GM18909 (cell line): ENCODE data around the gene NIBAN1.
"Not testable (repeated sequence)": the region's sequence is repeated elsewhere in the genome, so short reads cannot be mapped to it uniquely, and the experiment has no call there.

Source experiments
- ATAC-seq: cut with Tn5 transposase; IDR thresholded peaks from one replicate; pipeline ENCODE4 v1.9.1; 2021; ENCODE audit warnings: mild to moderate bottlenecking; ENCODE audit not compliant: unreplicated experiment, poor library complexity

Gene NIBAN1

DNA sequence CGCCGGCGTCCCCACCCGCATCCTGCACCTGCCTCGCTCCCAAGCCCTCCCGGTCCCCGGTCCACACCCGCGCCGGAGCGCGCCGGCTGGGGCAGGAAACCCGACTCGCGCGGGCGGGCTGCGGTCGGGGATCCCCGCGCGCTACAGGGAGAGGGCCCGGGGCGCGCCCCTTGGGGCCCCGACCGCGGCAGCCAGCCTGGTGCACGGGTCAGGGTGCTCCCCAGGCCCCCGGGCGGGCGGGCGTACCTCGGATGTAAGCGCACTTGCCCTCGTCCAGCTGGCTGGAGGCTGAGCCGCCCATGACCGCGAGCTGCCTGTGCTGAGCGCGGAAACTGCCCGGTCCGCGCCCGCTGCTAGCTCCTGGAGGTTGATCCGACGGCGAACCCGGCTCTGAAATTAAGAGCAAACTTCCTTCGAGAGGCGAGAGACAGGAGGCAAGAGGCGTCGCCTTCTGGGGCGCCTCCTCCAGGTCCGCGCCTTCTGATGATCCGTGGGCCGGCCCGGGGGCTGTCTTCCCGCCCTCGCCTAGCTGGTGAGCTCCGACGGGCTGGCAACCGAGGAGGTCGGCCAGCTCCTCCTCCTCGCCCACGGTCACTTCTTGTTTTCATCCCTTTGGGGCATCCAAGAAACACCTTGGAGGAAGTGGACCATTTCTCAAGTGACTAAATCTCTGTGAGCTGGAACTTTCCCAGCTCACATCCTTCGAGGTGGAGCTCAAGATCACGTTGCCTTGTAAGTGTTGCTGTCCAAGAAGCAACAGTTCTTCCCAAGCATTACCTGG is at the start of gene NIBAN1:
NIBAN1 (minus strand) TSS at position 453 of the 781 bp plus-strand sequence; CDS start at position 301, 152 bp downstream.
- peak; percentile 70 for ATAC-seq

DNA sequence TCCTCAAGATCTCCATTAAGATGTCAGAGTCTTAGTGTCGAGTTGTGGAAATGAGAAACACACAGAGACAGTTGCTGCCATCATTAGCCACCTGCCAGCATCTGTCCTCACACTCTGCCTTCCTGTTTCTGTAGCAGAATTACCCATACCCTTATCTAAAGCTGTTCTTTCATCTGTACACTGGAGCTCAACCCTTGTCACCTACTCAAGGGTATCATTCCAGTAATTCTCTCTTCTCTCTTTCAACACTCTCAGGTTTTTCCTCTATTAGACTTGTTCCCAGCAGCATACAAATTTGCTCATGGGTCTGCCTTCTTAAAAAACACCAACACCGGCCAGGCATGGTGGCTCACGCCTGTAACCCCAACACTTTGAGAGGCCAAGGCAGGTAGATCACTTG is 43.7 kb upstream of the NIBAN1 start:
- no peak for ATAC-seq

- ATAC-seq, result no peak
Measured at GRCh38 chr1:185017338-185017737, 43.0 kb upstream of the NIBAN1 start.

GRCh38 chr1:185016880-185017279 is 42.6 kb upstream of the NIBAN1 start:
- no peak for ATAC-seq

GRCh38 chr1:185015631-185016030 is 41.3 kb upstream of the NIBAN1 start:
- no peak for ATAC-seq

- no peak for ATAC-seq
Measured at GRCh38 chr1:185014941-185015340, 40.6 kb upstream of the NIBAN1 start.

GRCh38 chr1:185010361-185010760 is 36.1 kb upstream of the NIBAN1 start:
- no peak for ATAC-seq

DNA sequence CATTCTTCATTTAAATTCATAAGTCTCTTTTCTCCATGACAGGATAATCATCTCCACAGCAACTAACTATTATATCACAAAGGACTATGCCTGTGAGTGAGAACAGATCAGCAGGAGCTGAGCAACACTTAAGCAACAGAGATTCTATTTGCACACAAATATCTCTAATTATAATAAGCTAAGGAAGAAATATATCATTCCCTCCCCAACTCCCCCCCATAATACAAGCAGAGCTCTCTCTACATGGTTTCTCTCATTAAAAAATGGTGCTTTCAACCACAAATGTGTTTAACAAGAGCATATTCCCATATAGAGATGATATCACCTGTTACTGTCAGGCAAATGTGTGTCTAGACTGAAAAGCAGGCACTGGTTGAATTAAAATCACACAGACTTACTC is 34.5 kb upstream of the NIBAN1 start:
- no peak for ATAC-seq

DNA sequence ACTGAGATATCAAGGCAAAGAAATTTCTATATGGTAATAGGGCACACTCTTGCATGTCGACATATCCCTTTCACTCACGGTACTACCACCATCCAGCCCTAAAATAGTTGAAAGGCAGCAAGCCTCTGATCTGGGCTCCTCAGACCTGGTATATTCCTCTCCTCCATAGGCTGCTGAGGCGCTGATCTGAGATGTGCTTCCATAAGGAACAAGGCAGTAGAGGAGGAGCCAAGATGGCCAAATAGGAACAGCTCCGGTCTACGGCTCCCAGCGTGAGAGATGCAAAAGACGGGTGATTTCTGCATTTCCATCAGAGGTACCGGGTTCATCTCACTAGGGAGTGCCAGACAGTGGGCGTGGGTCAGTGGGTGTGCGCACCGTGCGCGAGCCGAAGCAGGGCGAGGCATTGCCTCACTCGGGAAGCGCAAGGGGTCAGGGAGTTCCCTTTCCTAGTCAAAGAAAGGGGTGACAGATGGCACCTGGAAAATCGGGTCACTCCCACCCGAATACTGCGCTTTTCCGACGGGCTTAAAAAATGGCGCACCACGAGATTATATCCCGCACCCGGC is 27.1 kb upstream of the NIBAN1 start:
- ATAC-seq, result not testable (repeated sequence)

GRCh38 chr1:184999974-185000373 is 25.7 kb upstream of the NIBAN1 start:
- not testable (repeated sequence) for ATAC-seq

DNA sequence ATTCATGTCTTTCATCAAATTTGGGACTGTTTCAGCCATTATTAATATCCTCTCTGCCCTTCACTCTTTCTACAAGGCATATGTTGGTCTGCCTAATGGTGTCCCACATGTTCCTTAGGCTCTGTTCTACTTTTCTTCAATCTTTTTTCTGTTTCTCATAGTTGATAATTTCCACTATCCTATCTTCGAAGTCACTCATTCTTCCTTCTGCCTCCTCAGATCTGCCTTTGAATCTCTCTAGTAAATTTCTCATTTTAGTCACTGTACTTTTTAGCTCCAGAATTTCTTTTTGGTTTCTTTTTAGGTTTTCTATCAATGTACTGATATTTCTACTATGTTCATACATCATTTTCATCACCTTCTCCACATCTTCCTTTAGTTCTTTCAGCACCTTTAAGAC is 20.0 kb upstream of the NIBAN1 start:
- no peak for ATAC-seq

GRCh38 chr1:184992271-184992670 is 18.0 kb upstream of the NIBAN1 start:
- no peak for ATAC-seq

DNA sequence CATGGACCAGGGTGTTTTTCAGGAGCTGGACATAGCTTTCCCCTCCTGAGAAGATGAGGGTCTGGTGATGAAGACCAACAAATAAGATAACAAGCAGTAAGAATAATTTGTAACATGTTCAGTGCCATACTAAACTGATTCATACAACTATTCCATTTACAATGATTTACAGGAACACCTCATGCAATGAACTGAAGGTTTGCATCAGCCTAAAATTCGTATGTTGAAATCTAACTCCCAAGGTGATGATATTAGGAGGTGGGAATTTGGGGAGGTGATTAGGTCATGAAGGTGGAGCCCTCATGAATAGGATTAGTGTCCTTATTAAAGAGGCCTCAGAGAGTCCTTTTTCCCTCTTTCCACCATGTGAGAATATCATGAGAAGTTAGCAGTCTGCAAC is 15.9 kb upstream of the NIBAN1 start:
- no peak for ATAC-seq

DNA sequence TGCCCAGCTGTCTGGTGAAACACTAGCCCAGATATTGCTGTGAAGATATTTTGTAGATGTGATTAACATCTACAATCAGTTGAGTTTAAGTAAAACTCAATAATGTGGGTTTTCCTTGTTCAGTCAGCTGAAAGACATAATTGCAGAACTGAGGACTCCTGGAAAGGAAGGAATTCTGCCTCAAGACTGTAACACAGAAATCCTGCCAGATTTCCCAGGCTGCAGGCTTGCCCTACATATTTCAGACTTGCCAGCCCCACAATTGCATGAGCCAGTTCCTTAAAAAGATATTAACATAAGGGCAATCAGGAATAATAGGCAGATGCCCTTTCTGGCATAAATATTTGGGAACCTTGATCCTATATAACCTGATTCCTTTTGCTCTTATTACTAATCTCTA is 14.2 kb upstream of the NIBAN1 start:
- ATAC-seq, result no peak

- no peak for ATAC-seq
Measured at GRCh38 chr1:184987696-184988095, 13.4 kb upstream of the NIBAN1 start.

DNA sequence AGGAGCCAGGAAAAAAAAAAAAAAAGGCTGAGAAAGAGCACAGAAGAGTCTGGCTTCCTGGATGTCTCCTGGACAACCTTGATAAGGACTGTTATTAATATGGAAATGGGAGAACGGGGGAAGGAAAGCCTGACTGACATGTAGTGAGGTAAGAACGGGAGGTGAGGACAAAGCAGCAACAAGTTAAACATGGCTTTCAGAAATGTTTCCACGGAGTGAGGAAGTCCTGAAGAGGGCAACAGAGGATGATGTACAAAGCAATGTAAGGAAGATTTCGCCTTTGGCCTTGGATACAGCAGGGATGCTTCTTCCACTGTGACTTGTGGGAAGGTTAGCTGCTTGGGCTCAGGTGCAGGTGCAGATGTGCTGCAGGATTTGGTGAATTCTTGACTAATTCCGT is 11.9 kb upstream of the NIBAN1 start:
- no peak for ATAC-seq

DNA sequence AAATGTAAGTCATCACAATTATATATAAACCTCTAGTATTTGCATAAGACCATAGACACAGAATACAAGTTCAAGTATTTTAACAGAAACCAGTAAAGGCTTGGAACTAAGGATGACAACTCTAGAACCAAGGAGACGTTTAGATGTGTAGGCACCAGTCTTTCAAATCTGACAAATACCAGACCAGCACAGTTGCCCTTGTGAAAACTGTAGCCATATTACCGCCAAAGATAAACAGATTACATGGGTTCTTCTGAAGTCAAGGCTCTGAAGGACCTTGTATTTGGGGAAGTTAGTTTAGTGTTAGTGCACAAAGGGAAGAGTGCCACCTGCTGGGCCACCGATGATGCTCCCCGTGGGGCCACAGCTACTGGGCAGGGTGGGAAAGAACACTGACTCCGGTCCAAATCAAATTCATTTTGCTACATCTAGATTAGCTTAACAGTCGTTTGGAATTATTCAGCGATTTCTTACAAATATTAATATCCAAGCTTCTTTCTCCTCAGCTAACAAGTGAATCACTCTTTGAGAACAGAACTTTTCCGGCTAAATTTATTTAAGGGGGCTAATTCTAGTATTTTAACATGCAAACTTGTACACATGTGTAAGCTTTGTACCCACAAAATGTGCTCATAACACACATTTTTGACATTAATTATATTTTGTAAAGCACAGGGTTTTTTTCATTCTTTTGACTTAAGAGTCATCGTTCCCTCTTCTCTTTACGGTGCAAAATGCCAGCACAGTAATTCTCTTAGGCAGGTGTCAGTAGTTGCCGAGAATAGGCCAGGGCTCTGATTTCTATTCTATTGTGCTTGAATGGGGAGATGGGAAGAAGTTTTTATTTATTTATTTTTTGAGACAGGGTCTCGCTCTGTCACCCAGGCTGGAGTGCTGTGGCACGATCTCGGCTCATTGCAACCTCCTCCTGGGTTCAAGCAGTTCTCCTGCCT is 8.0 kb upstream of the NIBAN1 start:
- ATAC-seq, result peak; percentile 96

DNA sequence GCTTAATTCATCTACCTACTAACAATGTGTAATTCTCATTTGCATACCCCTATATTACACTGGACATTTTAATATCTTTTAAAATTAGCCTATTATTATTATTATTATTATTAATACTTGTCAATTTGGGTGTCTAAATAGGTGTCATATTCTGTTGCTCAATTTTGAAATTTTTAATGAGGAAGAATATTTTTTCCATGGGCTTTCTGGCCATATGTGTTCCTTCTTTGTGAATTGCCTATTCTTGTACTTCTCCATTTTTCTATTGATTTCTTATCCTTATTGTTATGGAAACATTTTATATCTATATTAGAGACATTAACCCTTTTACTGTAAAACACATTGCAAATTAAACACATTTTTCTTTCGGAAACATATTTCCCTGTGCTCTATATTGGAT is 6.4 kb upstream of the NIBAN1 start:
- ATAC-seq, result no peak

DNA sequence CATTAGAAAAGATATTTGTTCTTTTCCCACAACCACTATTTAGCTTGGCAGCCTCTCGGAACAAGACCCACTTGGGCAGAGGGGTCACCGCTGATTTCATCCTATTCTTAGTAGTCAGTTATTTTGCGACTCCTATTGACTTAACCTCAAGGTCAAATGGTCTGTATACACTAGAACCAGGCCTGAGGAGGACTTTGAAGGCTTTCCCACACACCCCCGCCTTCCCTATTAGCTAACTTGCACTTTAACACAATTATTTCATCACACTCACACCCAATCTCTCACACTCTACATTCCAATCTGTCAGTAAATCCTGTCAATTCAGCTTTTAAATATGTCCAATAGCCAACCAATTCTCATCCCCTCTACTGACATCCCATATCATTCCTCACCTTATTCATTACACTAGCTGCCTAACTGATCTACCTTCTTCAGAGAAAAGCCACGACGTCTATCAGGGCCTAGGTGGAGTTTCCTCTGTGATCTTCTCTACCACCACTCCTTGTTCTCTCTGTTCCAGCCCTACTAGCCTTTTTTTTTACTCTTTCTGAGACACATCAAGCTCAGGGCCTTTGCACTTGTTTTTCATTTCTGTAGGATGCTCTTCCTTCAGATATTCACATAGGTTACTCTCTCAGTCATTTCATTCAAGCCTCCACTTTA is 1.0 kb upstream of the NIBAN1 start:
- no peak for ATAC-seq

GRCh38 chr1:184974837-184975115 is 468 bp upstream of the NIBAN1 start:
- ATAC-seq, result no peak
